HG02970 (cell line): ENCODE data around the gene AQP12B.
"Not testable (repeated sequence)": the region's sequence is repeated elsewhere in the genome, so short reads cannot be mapped to it uniquely, and the experiment has no call there.

Source experiments
- ATAC-seq: cut with Tn5 transposase; IDR thresholded peaks from one replicate; pipeline ENCODE4 v1.9.1; 2021; ENCODE audit warnings: mild to moderate bottlenecking, moderate library complexity, moderate number of reproducible peaks; ENCODE audit not compliant: unreplicated experiment, low FRiP score

Gene AQP12B

GRCh38 chr2:240702640-240703011 lies 19.9 kb upstream of the AQP12B start:
- ATAC-seq, result no peak

DNA sequence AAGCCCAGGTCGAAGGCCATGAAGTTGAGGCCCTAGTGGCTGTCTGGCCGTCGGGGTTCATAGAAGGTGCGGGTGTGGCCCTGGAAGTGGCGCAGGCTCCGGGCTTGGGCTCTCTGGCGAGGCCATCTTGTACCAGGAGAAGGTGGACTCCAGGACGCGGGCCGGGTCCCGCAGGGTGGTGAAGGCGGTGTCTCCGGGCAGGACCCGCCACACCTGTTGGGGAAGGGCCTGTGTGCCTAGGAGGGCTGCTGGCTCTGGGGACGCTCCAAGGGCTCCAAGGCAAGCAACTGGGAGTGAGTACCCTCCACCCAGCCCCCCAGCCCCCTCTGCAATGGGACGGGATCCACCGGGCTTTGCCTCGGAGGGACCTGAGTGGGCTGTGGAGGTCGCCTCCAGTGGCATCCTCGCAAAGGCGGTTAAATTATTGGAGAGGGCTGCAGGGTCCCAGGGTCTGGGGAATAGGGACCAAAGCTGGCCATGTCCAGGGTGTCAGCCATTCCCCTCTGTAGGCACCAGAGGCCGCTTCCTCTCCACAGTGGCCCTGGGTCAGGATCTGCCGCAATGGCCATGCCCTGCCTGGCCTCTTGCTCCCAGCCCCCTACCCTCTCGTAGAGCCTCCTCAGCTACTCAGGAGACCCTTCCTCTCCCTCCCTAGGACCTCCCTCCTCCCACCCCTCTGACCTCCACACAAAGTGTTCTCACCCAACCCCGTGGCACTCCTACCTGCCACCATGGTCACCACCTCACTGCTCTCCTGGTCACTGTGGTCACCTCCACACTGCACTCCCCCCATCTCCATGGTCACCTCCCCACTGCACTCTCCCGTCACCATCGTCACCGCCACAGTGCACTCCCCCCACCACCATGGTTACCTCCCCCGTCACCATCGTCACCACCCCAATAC lies 19.3 kb upstream of the AQP12B start:
- no peak for ATAC-seq

GRCh38 chr2:240701091-240701735 lies 18.5 kb upstream of the AQP12B start:
- no peak for ATAC-seq

- ATAC-seq, result not testable (repeated sequence)
These were observed 17.9 kb upstream of the AQP12B start for GRCh38 chr2:240700616-240701015.

GRCh38 chr2:240699835-240700234 lies 17.1 kb upstream of the AQP12B start:
- not testable (repeated sequence) for ATAC-seq

GRCh38 chr2:240698852-240699561 lies 16.3 kb upstream of the AQP12B start:
- ATAC-seq, result not testable (repeated sequence)

DNA sequence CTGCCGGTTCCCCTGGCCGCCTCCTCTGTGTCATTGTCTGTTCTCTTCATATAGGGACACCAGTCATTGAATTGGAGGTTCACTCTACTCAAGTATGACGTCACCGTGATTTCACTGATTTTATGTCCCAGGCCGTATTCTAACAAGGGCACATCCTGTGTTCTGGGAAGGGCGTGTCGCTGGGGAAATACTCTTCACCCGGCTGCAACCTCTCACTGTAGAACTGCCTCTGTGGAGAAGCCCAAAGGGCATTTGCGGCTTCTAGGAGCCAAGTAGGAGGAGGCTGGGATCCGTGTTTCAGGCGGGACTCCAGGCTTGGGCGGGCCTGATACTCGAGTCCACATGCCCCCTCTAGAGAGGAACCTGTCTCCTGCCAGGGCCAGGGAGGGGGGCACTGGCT lies 13.8 kb upstream of the AQP12B start:
- not testable (repeated sequence) for ATAC-seq

DNA sequence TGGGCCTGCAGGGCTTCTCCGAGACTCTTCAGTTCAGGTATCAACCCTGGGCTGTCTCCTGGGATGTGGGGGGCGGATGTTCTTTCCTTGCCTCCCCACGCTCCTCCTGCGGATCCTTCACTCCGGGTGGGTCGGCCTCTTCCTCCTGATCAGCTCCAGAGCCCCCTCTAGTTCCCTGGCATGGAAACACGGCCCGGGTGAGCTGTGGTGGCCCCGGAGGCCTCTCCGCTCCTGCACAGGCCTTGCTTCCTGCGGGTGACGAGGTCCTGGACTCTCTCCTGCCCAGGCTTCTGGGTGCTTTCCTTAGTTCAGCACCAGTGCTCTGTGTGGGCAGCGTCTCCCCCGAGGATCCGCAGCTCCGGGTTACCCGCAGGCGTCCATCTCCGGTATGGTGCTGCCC lies 12.9 kb upstream of the AQP12B start:
- not testable (repeated sequence) for ATAC-seq

DNA sequence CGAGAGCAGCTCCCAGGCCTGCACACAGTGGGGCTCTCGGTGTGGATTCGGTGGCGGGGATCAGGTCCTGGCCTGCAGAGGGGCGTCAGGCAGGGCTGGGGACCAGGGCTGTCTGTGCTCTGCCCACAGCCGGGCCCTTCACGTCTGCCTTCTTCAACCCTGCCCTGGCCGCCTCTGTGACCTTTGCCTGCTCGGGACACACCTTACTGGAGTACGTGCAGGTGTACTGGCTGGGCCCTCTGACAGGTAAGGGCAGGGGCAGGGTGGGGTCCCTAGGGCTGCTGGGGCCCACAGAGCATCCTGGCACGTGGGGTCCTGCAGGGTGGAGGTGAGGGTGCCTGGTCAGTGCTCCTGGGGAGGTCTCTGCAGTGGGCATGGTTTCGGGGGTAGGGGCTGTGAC lies 11.6 kb upstream of the AQP12B start:
- not testable (repeated sequence) for ATAC-seq

GRCh38 chr2:240692583-240693561 lies 10.2 kb upstream of the AQP12B start:
- ATAC-seq, result not testable (repeated sequence)

- not testable (repeated sequence) for ATAC-seq
These were observed 9.1 kb upstream of the AQP12B start, which contains the start of gene AQP12A for GRCh38 chr2:240691631-240692420. Gene AQP12A (plus strand): TSS chr2:240691866. CDS start chr2:240691914, 48 bp downstream.

DNA sequence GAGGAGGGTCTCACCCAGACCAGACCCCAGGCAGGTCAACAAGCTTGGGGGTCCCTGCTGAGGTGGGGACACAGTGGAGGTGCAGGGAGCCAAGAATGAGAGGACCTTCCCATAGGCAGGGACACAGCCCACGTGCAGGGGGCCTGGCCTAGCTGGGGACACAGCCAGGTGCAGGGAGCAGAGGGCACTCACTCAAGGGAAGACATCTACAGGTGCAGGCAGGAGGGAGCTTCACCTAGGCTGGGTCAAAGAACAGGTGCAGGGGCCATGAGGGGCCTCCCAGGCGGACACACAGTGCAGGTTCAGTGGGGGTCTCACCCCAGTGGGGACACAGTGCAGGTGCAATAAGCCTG lies 8.4 kb upstream of the AQP12B start:
- ATAC-seq, result not testable (repeated sequence)

DNA sequence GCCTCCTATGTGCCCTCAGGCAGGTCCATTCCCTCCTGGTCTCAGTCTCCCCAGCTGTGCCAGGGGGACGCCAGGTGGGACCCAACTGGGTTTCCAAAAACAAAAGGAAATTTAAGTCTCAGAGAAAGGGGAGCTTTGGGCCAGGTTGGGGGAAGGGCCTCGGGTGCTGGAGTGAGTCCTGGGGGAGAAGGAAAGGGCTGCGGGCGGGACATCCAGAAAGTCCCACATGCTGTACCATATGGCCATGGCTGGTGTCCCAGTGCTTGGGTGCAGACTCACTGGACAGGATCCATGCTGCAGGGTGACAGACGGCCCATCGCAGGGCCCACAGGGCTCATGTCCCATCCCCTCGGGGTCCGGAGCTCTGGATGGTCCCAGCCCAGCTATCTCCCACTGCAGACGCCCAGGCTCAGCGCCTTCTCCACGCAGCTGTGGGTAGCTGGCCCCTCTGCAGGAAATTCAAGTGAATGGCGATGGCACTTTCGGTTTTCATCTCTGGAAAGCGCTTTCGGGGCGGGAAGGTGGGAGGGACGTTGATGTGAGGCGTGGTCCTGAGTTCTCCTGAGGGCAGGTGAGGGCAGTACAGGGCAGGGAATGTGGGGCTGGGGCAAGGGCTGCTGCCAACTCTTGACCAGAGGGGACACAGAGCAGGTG lies 7.9 kb upstream of the AQP12B start:
- ATAC-seq, result not testable (repeated sequence)

- ATAC-seq, result no peak
These were observed 7.3 kb upstream of the AQP12B start for GRCh38 chr2:240689975-240690374.

DNA sequence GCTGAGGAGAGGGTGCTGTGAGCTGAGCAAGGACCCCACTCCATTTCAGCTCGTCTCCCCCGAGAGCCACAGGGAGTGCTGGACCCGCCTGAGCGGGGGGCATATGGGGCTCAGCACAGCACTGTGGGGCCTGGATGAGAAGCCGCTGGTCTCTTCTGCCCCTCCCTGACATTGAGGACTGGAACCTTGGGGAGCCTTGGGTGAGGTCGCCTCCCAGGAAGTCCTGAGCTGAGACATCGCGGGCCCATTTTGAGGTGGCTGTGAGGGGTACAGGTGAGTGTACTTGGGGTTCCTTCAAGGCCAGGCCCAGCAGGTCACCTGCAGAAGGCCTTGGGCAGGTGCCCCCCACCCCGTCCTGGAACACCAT lies 5.9 kb upstream of the AQP12B start:
- ATAC-seq, result no peak

GRCh38 chr2:240687741-240688552 lies 5.3 kb upstream of the AQP12B start:
- no peak for ATAC-seq

DNA sequence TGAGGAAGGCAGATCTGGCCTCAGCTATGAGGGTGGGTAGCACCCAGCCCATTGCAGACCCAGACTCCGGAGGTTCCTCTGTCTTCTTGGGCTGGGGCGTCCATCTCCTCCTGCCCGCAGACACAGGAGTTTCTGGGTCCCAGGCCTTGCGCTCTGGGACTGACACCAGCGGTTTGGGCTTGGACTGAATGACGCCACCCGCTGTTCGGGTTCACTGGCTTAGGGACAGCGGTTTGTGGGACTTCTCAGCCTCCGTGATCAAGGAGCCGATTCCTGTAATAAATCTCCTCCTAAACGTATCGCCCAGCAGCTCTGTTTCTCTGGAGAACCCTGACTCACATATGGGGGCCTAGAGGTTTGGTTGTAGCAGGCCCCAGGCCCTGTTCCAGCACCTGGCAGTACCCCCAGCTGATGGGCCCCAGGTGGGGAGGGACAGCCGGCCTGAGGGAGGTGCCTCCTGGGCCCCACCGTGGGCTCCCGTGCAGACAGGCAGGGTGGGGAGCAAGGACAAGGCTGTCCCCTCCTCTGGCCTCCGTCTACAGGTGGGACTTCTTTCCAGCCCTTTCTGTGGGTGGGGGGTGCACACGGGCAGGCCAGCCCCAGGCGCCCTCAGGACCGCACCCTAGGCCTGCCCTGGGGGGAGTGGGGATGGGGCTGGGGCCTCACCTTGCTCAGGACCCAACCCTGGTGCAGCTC lies 4.5 kb upstream of the AQP12B start:
- ATAC-seq, result no peak
